HepG2 (cell line): ENCODE measurements around the gene PHB1. TPM values are rescaled to one million over a fixed set of nuclear protein-coding genes. Genes with fewer than 3 reads are reported as not detected.

ENCODE experiments used
- ATF1 ChIP-seq: IDR thresholded peaks from 2 replicates; pipeline ENCODE4 v1.6.1; 2016; ENCODE audit warnings: mild to moderate bottlenecking, control low read depth
- ERF ChIP-seq: IDR thresholded peaks from 2 replicates; pipeline ENCODE4 v1.6.1; 2018; ENCODE audit warnings: missing biosample characterization, missing genetic modification reagents
- NCOA5 ChIP-seq: sonication (generic); formaldehyde crosslinking; IDR thresholded peaks from 2 replicates; pipeline ENCODE4 v1.4.0; 2020; ENCODE audit warnings: missing genetic modification reagents
- PPARG ChIP-seq: conservative IDR thresholded peaks from 2 replicates; pipeline ENCODE4 v1.6.1; 2016; ENCODE audit warnings: missing biosample characterization, missing genetic modification reagents
- SIN3A ChIP-seq: IDR thresholded peaks from 2 replicates; pipeline ENCODE4 v1.6.1; 2011; ENCODE audit warnings: low read depth, mild to moderate bottlenecking, control low read depth, low read length, borderline replicate concordance
- TEAD2 ChIP-seq: sonication (generic); formaldehyde crosslinking; IDR thresholded peaks from 2 replicates; pipeline ENCODE4 v1.9.0; 2021; ENCODE audit warnings: missing genetic modification reagents
- ZBTB7A ChIP-seq: sonication (generic); formaldehyde crosslinking; IDR thresholded peaks from 2 replicates; pipeline ENCODE4 v1.8.0; 2022; ENCODE audit warnings: mild to moderate bottlenecking, missing genetic modification reagents
- ZNF383 ChIP-seq: sonication (generic); formaldehyde crosslinking; IDR thresholded peaks from 2 replicates; pipeline ENCODE4 v1.4.0; 2020; ENCODE audit warnings: missing genetic modification reagents, mild to moderate bottlenecking, borderline replicate concordance
- ZNF431 ChIP-seq: sonication (generic); formaldehyde crosslinking; IDR thresholded peaks from 2 replicates; pipeline ENCODE4 v1.9.0; 2022; ENCODE audit warnings: missing genetic modification reagents, low read depth, mild to moderate bottlenecking, borderline replicate concordance
- ZNF614 ChIP-seq: IDR thresholded peaks from 2 replicates; pipeline ENCODE4 v1.6.1; 2018; ENCODE audit warnings: missing biosample characterization, missing genetic modification reagents, inconsistent platforms, borderline replicate concordance
- ZNF780A ChIP-seq: sonication (generic); formaldehyde crosslinking; IDR thresholded peaks from 2 replicates; pipeline ENCODE4 v1.8.0; 2022; ENCODE audit warnings: mild to moderate bottlenecking, missing genetic modification reagents, moderate library complexity
- ZNF790 ChIP-seq: sonication (generic); formaldehyde crosslinking; IDR thresholded peaks from 2 replicates; pipeline ENCODE4 v1.8.0; 2022; ENCODE audit warnings: missing genetic modification reagents, mild to moderate bottlenecking, borderline replicate concordance
- ZNF841 ChIP-seq: sonication (generic); formaldehyde crosslinking; IDR thresholded peaks from 2 replicates; pipeline ENCODE4 v1.8.1; 2023; ENCODE audit warnings: missing genetic modification reagents, borderline replicate concordance
- polyA plus RNA-seq, 8 experiments: library from polyadenylated mRNA; depleted of rRNA in 3 of 8; stranded (reverse) in 7 of 8; unstranded in 1 of 8; fragments of >200 nt; fragmentation: Illumina TruSeq in 4 of 8; extraction: Trizol in 4 of 8; gene quantifications; 2 replicates each; pipeline versions ENCODE4 v1.2.1 to v1.2.3, GENCODE V29; 2011 to 2016; ENCODE audit warnings: low read depth in 4 of 8, missing spikeins in 1 of 8, mixed read lengths in 1 of 8; ENCODE audit not compliant: insufficient read depth in 1 of 8
- total RNA-seq, 5 experiments: library from RNA; depleted of rRNA; stranded (reverse); fragments of >200 nt; fragmentation: Illumina TruSeq; extraction: Trizol; gene quantifications; 2 replicates each; pipeline ENCODE4 v1.2.3, GENCODE V29; 2016; ENCODE audit warnings: low read depth in 1 of 5
- TF ChIP-seq, protein P1 (sequence below): fragments of 450-650 bp; IDR thresholded peaks from 2 replicates; pipeline ENCODE4 v1.6.1; 2016
- TF ChIP-seq, protein P2 (sequence below): sonication (generic); formaldehyde crosslinking; IDR thresholded peaks from 2 replicates; pipeline ENCODE4 v1.4.0; 2020; ENCODE audit warnings: missing genetic modification reagents, borderline replicate concordance
- TF ChIP-seq, protein P3 (sequence below): sonication (generic); formaldehyde crosslinking; IDR thresholded peaks from 2 replicates; pipeline ENCODE4 v1.4.0; 2020; ENCODE audit warnings: mild to moderate bottlenecking, missing genetic modification reagents
- TF ChIP-seq, protein P4 (sequence below), 2 experiments: sonication (generic) in 1 of 2; formaldehyde crosslinking in 1 of 2; IDR thresholded peaks; 2 replicates each; pipeline versions ENCODE4 v1.4.0 to v1.6.1; 2016 to 2020; ENCODE audit warnings: borderline replicate concordance in 1 of 2, low read depth in 1 of 2, mild to moderate bottlenecking in 1 of 2, missing genetic modification reagents in 1 of 2
- TF ChIP-seq, protein P5 (sequence below): sonication (generic); formaldehyde crosslinking; IDR thresholded peaks from 2 replicates; pipeline ENCODE4 v1.5.1; 2020; ENCODE audit warnings: missing genetic modification reagents, mild to moderate bottlenecking, borderline replicate concordance
- TF ChIP-seq, protein P6 (sequence below): conservative IDR thresholded peaks from 2 replicates; pipeline ENCODE4 v1.6.1; 2018; ENCODE audit warnings: missing genetic modification reagents

PHB1 gene
- total and polyA plus RNA-seq, 2 of the 13 experiments (the other 11 are each of a cell fraction or from before 2014, with no cell fraction given) = 515 to 688 TPM

DNA sequence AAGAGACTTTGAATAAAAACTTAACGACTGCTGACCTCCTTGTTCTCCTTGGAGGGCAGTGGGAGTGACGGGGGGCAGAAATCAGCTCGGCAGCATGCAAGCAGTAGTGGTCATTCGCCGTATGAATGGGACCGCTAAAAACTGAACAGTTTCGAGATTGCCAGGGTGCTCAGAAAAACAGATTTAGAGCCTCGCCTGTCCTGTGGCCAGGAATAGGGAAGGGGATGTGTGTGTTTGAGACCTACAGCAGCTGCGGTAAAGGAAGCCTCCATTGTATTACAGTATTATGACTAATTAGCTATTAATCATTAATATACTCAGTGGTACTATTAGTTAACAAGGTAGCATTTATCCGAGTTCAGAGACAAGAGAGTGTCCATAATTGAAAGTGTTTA is 52.0 kb downstream of the PHB1 start (continued):
- TF ChIP-seq, protein P1, sequence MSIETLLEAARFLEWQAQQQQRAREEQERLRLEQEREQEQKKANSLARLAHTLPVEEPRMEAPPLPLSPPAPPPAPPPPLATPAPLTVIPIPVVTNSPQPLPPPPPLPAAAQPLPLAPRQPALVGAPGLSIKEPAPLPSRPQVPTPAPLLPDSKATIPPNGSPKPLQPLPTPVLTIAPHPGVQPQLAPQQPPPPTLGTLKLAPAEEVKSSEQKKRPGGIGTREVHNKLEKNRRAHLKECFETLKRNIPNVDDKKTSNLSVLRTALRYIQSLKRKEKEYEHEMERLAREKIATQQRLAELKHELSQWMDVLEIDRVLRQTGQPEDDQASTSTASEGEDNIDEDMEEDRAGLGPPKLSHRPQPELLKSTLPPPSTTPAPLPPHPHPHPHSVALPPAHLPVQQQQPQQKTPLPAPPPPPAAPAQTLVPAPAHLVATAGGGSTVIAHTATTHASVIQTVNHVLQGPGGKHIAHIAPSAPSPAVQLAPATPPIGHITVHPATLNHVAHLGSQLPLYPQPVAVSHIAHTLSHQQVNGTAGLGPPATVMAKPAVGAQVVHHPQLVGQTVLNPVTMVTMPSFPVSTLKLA = no peak
- TF ChIP-seq, protein P2, sequence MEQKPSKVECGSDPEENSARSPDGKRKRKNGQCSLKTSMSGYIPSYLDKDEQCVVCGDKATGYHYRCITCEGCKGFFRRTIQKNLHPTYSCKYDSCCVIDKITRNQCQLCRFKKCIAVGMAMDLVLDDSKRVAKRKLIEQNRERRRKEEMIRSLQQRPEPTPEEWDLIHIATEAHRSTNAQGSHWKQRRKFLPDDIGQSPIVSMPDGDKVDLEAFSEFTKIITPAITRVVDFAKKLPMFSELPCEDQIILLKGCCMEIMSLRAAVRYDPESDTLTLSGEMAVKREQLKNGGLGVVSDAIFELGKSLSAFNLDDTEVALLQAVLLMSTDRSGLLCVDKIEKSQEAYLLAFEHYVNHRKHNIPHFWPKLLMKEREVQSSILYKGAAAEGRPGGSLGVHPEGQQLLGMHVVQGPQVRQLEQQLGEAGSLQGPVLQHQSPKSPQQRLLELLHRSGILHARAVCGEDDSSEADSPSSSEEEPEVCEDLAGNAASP = no peak
- TF ChIP-seq PPARG = no peak
- TF ChIP-seq ZBTB7A (CRISPR knock-in tag) = no peak
- TF ChIP-seq SIN3A = no peak
- TF ChIP-seq, protein P3, sequence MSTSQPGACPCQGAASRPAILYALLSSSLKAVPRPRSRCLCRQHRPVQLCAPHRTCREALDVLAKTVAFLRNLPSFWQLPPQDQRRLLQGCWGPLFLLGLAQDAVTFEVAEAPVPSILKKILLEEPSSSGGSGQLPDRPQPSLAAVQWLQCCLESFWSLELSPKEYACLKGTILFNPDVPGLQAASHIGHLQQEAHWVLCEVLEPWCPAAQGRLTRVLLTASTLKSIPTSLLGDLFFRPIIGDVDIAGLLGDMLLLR (CRISPR knock-in tag) = no peak
- no peak for TF ChIP-seq ZNF790 (CRISPR knock-in tag)
- no peak for TF ChIP-seq ZNF614 (CRISPR knock-in tag)
- TF ChIP-seq ZNF431 (CRISPR knock-in tag) = no peak
- TF ChIP-seq, protein P4, sequence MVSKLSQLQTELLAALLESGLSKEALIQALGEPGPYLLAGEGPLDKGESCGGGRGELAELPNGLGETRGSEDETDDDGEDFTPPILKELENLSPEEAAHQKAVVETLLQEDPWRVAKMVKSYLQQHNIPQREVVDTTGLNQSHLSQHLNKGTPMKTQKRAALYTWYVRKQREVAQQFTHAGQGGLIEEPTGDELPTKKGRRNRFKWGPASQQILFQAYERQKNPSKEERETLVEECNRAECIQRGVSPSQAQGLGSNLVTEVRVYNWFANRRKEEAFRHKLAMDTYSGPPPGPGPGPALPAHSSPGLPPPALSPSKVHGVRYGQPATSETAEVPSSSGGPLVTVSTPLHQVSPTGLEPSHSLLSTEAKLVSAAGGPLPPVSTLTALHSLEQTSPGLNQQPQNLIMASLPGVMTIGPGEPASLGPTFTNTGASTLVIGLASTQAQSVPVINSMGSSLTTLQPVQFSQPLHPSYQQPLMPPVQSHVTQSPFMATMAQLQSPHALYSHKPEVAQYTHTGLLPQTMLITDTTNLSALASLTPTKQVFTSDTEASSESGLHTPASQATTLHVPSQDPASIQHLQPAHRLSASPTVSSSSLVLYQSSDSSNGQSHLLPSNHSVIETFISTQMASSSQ (IDR thresholded peaks at IDR 0.05; ENCODE audit: low read depth) = no peak
- TF ChIP-seq, protein P4 (CRISPR knock-in tag; IDR thresholded peaks at IDR 0.05; ENCODE audit: borderline replicate concordance) = no peak
- TF ChIP-seq ZNF383 (CRISPR knock-in tag) = no peak
- no peak for TF ChIP-seq NCOA5 (CRISPR knock-in tag)
- TF ChIP-seq ZNF841 (CRISPR knock-in tag) = no peak
- no peak for TF ChIP-seq ATF1 (CRISPR knock-in tag)
- no peak for TF ChIP-seq ZNF780A (CRISPR knock-in tag)
- TF ChIP-seq, protein P5, sequence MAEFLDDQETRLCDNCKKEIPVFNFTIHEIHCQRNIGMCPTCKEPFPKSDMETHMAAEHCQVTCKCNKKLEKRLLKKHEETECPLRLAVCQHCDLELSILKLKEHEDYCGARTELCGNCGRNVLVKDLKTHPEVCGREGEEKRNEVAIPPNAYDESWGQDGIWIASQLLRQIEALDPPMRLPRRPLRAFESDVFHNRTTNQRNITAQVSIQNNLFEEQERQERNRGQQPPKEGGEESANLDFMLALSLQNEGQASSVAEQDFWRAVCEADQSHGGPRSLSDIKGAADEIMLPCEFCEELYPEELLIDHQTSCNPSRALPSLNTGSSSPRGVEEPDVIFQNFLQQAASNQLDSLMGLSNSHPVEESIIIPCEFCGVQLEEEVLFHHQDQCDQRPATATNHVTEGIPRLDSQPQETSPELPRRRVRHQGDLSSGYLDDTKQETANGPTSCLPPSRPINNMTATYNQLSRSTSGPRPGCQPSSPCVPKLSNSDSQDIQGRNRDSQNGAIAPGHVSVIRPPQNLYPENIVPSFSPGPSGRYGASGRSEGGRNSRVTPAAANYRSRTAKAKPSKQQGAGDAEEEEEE = no peak
- no peak for TF ChIP-seq ERF (CRISPR knock-in tag)
- TF ChIP-seq TEAD2 (CRISPR knock-in tag) = no peak
- TF ChIP-seq, protein P6, sequence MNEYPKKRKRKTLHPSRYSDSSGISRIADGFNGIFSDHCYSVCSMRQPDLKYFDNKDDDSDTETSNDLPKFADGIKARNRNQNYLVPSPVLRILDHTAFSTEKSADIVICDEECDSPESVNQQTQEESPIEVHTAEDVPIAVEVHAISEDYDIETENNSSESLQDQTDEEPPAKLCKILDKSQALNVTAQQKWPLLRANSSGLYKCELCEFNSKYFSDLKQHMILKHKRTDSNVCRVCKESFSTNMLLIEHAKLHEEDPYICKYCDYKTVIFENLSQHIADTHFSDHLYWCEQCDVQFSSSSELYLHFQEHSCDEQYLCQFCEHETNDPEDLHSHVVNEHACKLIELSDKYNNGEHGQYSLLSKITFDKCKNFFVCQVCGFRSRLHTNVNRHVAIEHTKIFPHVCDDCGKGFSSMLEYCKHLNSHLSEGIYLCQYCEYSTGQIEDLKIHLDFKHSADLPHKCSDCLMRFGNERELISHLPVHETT = no peak
